AG08395 (cell line): ENCODE data around the gene CFAP43.
"Not testable (repeated sequence)": the region's sequence is repeated elsewhere in the genome, so short reads cannot be mapped to it uniquely, and the experiment has no call there.

Experiments used
- DNase-seq: peaks from one replicate; pipeline ENCODE4 v3.0.0; 2012; ENCODE audit warnings: mixed read lengths, low spot score

The CFAP43 gene

GRCh38 chr10:104220522-104220921 lies 11.6 kb downstream of the CFAP43 start:
- DNase-seq: no peak

- no peak for DNase-seq
These were observed 13.4 kb downstream of the CFAP43 start for GRCh38 chr10:104218751-104219150.

GRCh38 chr10:104216631-104217030 lies 15.5 kb downstream of the CFAP43 start:
- no peak for DNase-seq

GRCh38 chr10:104209575-104210198 lies 22.5 kb downstream of the CFAP43 start:
- peak; percentile 62 for DNase-seq

GRCh38 chr10:104208730-104209129 lies 23.4 kb downstream of the CFAP43 start:
- DNase-seq: no peak

- DNase-seq: no peak
These were observed 29.9 kb downstream of the CFAP43 start for GRCh38 chr10:104202231-104202630.

- DNase-seq: no peak
These were observed 30.5 kb downstream of the CFAP43 start for GRCh38 chr10:104201636-104202035.

- DNase-seq: no peak
These were observed 32.6 kb downstream of the CFAP43 start for GRCh38 chr10:104199567-104199966.

GRCh38 chr10:104197364-104197763 lies 34.8 kb downstream of the CFAP43 start:
- DNase-seq: no peak

- DNase-seq: no peak
These were observed 36.5 kb downstream of the CFAP43 start for GRCh38 chr10:104195706-104196105.

GRCh38 chr10:104193787-104194186 lies 38.4 kb downstream of the CFAP43 start:
- no peak for DNase-seq

GRCh38 chr10:104190695-104191094 lies 41.5 kb downstream of the CFAP43 start:
- DNase-seq: no peak

- DNase-seq: no peak
These were observed 48.5 kb downstream of the CFAP43 start for GRCh38 chr10:104183682-104184081.

GRCh38 chr10:104174136-104174535 lies 58.0 kb downstream of the CFAP43 start:
- DNase-seq: not testable (repeated sequence)

- no peak for DNase-seq
These were observed 61.4 kb downstream of the CFAP43 start for GRCh38 chr10:104170610-104171254.

- no peak for DNase-seq
These were observed 76.6 kb downstream of the CFAP43 start for GRCh38 chr10:104155591-104155990.

GRCh38 chr10:104151737-104152136 lies 80.4 kb downstream of the CFAP43 start:
- DNase-seq: no peak

GRCh38 chr10:104150139-104150538 lies 82.0 kb downstream of the CFAP43 start:
- DNase-seq: no peak

GRCh38 chr10:104146882-104147281 lies 85.3 kb downstream of the CFAP43 start:
- no peak for DNase-seq

GRCh38 chr10:104144931-104145330 lies 87.2 kb downstream of the CFAP43 start:
- DNase-seq: no peak

- no peak for DNase-seq
These were observed 88.3 kb downstream of the CFAP43 start for GRCh38 chr10:104143829-104144228.

GRCh38 chr10:104142081-104142480 lies 90.1 kb downstream of the CFAP43 start:
- no peak for DNase-seq

GRCh38 chr10:104139221-104139620 lies 92.9 kb downstream of the CFAP43 start:
- no peak for DNase-seq

GRCh38 chr10:104138131-104138530 lies 94.0 kb downstream of the CFAP43 start:
- no peak for DNase-seq
